Mesendoderm (in vitro differentiated cells): ENCODE results near the gene PITPNB.

Source experiments
- DNase-seq: peaks from one replicate; pipeline ENCODE4 v3.0.0; 2013
- H2AK5ac ChIP-seq: 2 replicates; pipeline ENCODE4 v1.6.1; 2013; ENCODE audit warnings: low read length, inconsistent platforms
- H2BK120ac ChIP-seq: 2 replicates; pipeline ENCODE4 v1.6.1; 2013; ENCODE audit warnings: low read depth, mild to moderate bottlenecking, low read length, moderate library complexity, mixed read lengths
- H2BK15ac ChIP-seq: replicated peaks from 2 replicates; pipeline ENCODE4 v1.6.1; 2013; ENCODE audit warnings: low read depth, mild to moderate bottlenecking, moderate library complexity
- H2BK5ac ChIP-seq: 2 replicates; pipeline ENCODE4 v1.6.1; 2013; ENCODE audit warnings: low read length, inconsistent platforms
- H3K18ac ChIP-seq: 2 replicates; pipeline ENCODE4 v1.6.1; 2013; ENCODE audit warnings: mild to moderate bottlenecking, low read length, mixed read lengths
- H3K23ac ChIP-seq: one replicate; pipeline ENCODE4 v1.6.1; 2013; ENCODE audit warnings: low read length
- H3K27ac ChIP-seq: 2 replicates; pipeline ENCODE4 v1.5.1; 2013; ENCODE audit warnings: low read depth, mild to moderate bottlenecking, inconsistent platforms, low read length, moderate library complexity
- H3K27me3 ChIP-seq: 2 replicates; pipeline ENCODE4 v1.6.1; 2013; ENCODE audit warnings: low read length, control low read depth, mild to moderate bottlenecking, inconsistent platforms; ENCODE audit not compliant: insufficient read depth, poor library complexity
- H3K36me3 ChIP-seq: 2 replicates; pipeline ENCODE4 v1.6.1; 2013; ENCODE audit warnings: low read length, inconsistent platforms; ENCODE audit not compliant: control insufficient read depth, insufficient read depth
- H3K4ac ChIP-seq: one replicate; pipeline ENCODE4 v1.6.1; 2013; ENCODE audit warnings: low read depth, mild to moderate bottlenecking, low read length, moderate library complexity
- H3K4me1 ChIP-seq: 2 replicates; pipeline ENCODE4 v1.6.1; 2013; ENCODE audit warnings: low read depth, low read length, inconsistent platforms; ENCODE audit not compliant: control insufficient read depth
- H3K4me2 ChIP-seq: 2 replicates; pipeline ENCODE4 v1.6.1; 2013; ENCODE audit warnings: low read length
- H3K4me3 ChIP-seq: 2 replicates; pipeline ENCODE4 v1.5.1; 2013; ENCODE audit warnings: mild to moderate bottlenecking, low read length
- H3K56ac ChIP-seq: one replicate; pipeline ENCODE4 v1.6.1; 2013; ENCODE audit warnings: low read length
- H3K79me1 ChIP-seq: 2 replicates; pipeline ENCODE4 v1.6.1; 2013; ENCODE audit warnings: low read length, inconsistent platforms
- H3K79me2 ChIP-seq: 2 replicates; pipeline ENCODE4 v1.6.1; 2013; ENCODE audit warnings: mild to moderate bottlenecking, low read length; ENCODE audit not compliant: control insufficient read depth, insufficient read depth
- H3K9ac ChIP-seq: 2 replicates; pipeline ENCODE4 v1.6.1; 2013; ENCODE audit warnings: low read length, inconsistent platforms
- H4K5ac ChIP-seq: one replicate; pipeline ENCODE4 v1.6.1; 2013; ENCODE audit warnings: low read length
- H4K8ac ChIP-seq: one replicate; pipeline ENCODE4 v1.6.1; 2013; ENCODE audit warnings: low read depth, mild to moderate bottlenecking, control low read depth, low read length, moderate library complexity
- WGBS: extraction: QIAGEN DNeasy Blood & Tissue Kit; methylation state at CpG from one replicate; pipeline ENCODE4 v1.1.7; 2013; ENCODE audit warnings: low lambda C conversion rate, missing lambda C conversion rate; ENCODE audit not compliant: insufficient coverage; ENCODE audit errors: extremely low coverage; 5-methylcytosine and 5-hydroxymethylcytosine counted together

PITPNB gene

DNA sequence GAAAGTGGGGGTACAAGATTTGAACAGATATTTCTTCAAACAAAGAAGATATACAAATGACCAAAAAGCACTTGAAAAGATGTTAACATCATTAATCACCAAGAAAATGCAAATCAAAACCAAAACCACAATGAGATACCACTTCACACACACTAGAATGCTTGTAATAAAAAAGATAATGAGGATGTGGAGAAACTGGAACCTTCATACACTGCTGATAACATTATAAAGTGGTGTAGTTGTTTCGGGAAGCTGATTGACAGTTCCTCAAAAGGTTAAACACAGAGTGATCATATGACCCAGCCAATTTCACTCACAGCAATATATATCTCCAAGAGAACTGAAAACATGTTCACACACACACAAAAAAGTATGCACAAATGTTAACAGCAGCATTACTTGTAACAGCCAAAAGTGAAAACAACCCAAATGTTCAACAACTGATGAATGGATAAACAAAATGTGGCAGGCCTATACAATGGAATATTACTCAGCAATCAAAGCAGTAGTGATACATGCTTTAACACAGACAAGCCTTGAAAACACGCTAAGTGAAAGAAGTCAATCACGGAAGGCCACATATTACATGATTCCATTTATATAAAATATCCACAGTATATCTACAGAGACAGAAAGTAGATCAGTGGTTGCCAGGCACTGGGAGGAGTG, 15.1 kb downstream of the PITPNB start:
- Histone ChIP-seq H3K56ac (no peak overlapping the region), H4K8ac (no peak overlapping the region), H4K5ac (no peak overlapping the region), H3K18ac (no peak overlapping the region), H3K23ac (no peak overlapping the region), H3K27me3 (no peaks in the 10 kb centered on the region), H3K79me1 (peaks cover 6% of the 10 kb centered on the region), H2BK5ac (no peak overlapping the region), H3K27ac (no peak overlapping the region), H3K79me2 (peaks cover 12% of the 10 kb centered on the region), H3K4ac (no peak overlapping the region), H2AK5ac (no peak overlapping the region), H3K4me1 (no peaks in the 10 kb centered on the region), H3K4me2 (no peak overlapping the region), H3K4me3 (no peak overlapping the region), H2BK15ac (no peak overlapping the region), H3K36me3 (no peaks in the 10 kb centered on the region), H2BK120ac (no peak overlapping the region), H3K9ac (no peak overlapping the region)
- WGBS = no CpG with 5 or more reads among the region's 3 CpGs
- DNase-seq = no peak

GRCh38 chr22:27900153-27900552, 18.9 kb downstream of the PITPNB start:
- no peak for DNase-seq
- Histone ChIP-seq H3K4ac (no peak overlapping the region), H3K4me3 (no peak overlapping the region), H2BK120ac (no peak overlapping the region), H3K27me3 (no peaks in the 10 kb centered on the region), H4K8ac (no peak overlapping the region), H2BK5ac (no peak overlapping the region), H4K5ac (no peak overlapping the region), H3K4me2 (no peak overlapping the region), H3K18ac (no peak overlapping the region), H3K36me3 (no peaks in the 10 kb centered on the region), H3K9ac (no peak overlapping the region), H3K79me1 (peaks cover 11% of the 10 kb centered on the region), H3K79me2 (peaks cover 12% of the 10 kb centered on the region), H3K4me1 (no peaks in the 10 kb centered on the region), H2AK5ac (no peak overlapping the region), H3K56ac (no peak overlapping the region), H2BK15ac (no peak overlapping the region), H3K27ac (no peak overlapping the region), H3K23ac (no peak overlapping the region)
- no CpG with 5 or more reads among the region's 1 CpG for WGBS

GRCh38 chr22:27896245-27896644, 22.8 kb downstream of the PITPNB start:
- Histone ChIP-seq H3K79me2 (peaks cover 5% of the 10 kb centered on the region), H4K8ac (no peak overlapping the region), H3K4me1 (no peaks in the 10 kb centered on the region), H3K56ac (no peak overlapping the region), H3K9ac (no peak overlapping the region), H2BK5ac (no peak overlapping the region), H4K5ac (no peak overlapping the region), H3K27me3 (no peaks in the 10 kb centered on the region), H3K18ac (no peak overlapping the region), H3K4me3 (no peak overlapping the region), H3K4ac (no peak overlapping the region), H3K23ac (no peak overlapping the region), H2BK15ac (no peak overlapping the region), H2AK5ac (no peak overlapping the region), H3K79me1 (peaks cover 12% of the 10 kb centered on the region), H3K4me2 (no peak overlapping the region), H3K27ac (no peak overlapping the region), H3K36me3 (peaks cover 5% of the 10 kb centered on the region), H2BK120ac (no peak overlapping the region)
- DNase-seq = no peak
- no CpG with 5 or more reads among the region's 6 CpGs for WGBS

DNA sequence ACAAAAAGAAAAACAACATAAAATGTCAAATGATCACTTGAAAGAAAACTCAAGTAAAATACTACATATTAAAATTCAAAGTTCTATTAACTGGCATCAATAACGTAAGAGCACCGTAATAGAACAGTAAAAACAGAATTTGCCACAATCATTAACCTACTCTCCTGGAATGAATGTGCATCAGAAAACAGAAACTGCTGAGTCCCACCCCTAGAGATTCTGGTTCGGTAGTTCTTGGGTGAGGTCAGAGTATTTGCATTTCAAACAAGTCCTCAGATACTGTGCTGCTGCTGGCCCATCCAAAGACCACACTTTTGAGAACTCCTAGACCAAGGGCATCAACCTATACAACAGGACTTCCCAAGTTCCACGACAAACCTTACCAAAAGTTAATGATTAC, 23.5 kb downstream of the PITPNB start:
- no peak overlapping the region for H3K18ac ChIP-seq
- peak; percentile 26 for DNase-seq
- H2BK120ac ChIP-seq = no peak overlapping the region
- no peak overlapping the region for H3K4me3 ChIP-seq
- H3K4ac ChIP-seq = no peak overlapping the region
- H3K79me1 ChIP-seq = peaks cover 12% of the 10 kb centered on the region
- H4K8ac ChIP-seq = no peak overlapping the region
- no peak overlapping the region for H3K9ac ChIP-seq
- no peak overlapping the region for H2BK5ac ChIP-seq
- H3K4me1 ChIP-seq = no peaks in the 10 kb centered on the region
- no peak overlapping the region for H3K23ac ChIP-seq
- H3K27ac ChIP-seq = no peak overlapping the region
- no peaks in the 10 kb centered on the region for H3K27me3 ChIP-seq
- H3K4me2 ChIP-seq = no peak overlapping the region
- no CpG with 5 or more reads among the region's 4 CpGs for WGBS
- H2AK5ac ChIP-seq = no peak overlapping the region
- H3K36me3 ChIP-seq = peaks cover 7% of the 10 kb centered on the region
- H2BK15ac ChIP-seq = no peak overlapping the region
- H3K79me2 ChIP-seq = peaks cover 5% of the 10 kb centered on the region
- no peak overlapping the region for H4K5ac ChIP-seq
- no peak overlapping the region for H3K56ac ChIP-seq

- WGBS = no CpG with 5 or more reads among the region's 5 CpGs
- Histone ChIP-seq H3K4me2 (no peak overlapping the region), H3K23ac (no peak overlapping the region), H4K5ac (no peak overlapping the region), H3K79me2 (peaks cover 5% of the 10 kb centered on the region), H3K4me1 (no peaks in the 10 kb centered on the region), H2BK5ac (no peak overlapping the region), H3K56ac (no peak overlapping the region), H3K4ac (no peak overlapping the region), H3K27me3 (no peaks in the 10 kb centered on the region), H3K18ac (no peak overlapping the region), H2AK5ac (no peak overlapping the region), H2BK15ac (no peak overlapping the region), H3K4me3 (no peak overlapping the region), H3K36me3 (peaks cover 7% of the 10 kb centered on the region), H3K9ac (no peak overlapping the region), H3K27ac (no peak overlapping the region), H4K8ac (no peak overlapping the region), H2BK120ac (no peak overlapping the region), H3K79me1 (peaks cover 13% of the 10 kb centered on the region)
- no peak for DNase-seq
Measured at GRCh38 chr22:27892811-27893210, 26.2 kb downstream of the PITPNB start.

- Histone ChIP-seq H2BK15ac (no peak overlapping the region), H3K9ac (no peak overlapping the region), H4K8ac (no peak overlapping the region), H3K27me3 (no peaks in the 10 kb centered on the region), H3K79me2 (peaks cover 5% of the 10 kb centered on the region), H2BK5ac (no peak overlapping the region), H3K36me3 (peaks cover 7% of the 10 kb centered on the region), H3K79me1 (peaks cover 10% of the 10 kb centered on the region), H3K4me1 (no peaks in the 10 kb centered on the region), H3K23ac (no peak overlapping the region), H3K27ac (no peak overlapping the region), H3K4ac (no peak overlapping the region), H3K18ac (no peak overlapping the region), H2BK120ac (no peak overlapping the region), H4K5ac (no peak overlapping the region), H3K4me2 (no peak overlapping the region), H2AK5ac (no peak overlapping the region), H3K4me3 (no peak overlapping the region), H3K56ac (no peak overlapping the region)
- DNase-seq = no peak
- no CpG with 5 or more reads among the region's 4 CpGs for WGBS
Measured at GRCh38 chr22:27892064-27892463, 27.0 kb downstream of the PITPNB start.
